Smooth muscle cell (in vitro differentiated cells): ENCODE measurements around the gene TMC5. TPM values are rescaled to one million over a fixed set of nuclear protein-coding genes. Genes with fewer than 3 reads are reported as not detected.
A peak's percentile ranks its signal among the peaks of the same experiment; 100 is the strongest.
"Not testable (repeated sequence)": the region's sequence is repeated elsewhere in the genome, so short reads cannot be mapped to it uniquely, and the experiment has no call there.

ENCODE experiments used
- DNase-seq: peaks from one replicate; lab custom pipeline; 2025; ENCODE audit not compliant: unreplicated experiment; lab: John Stamatoyannopoulos, UW
- H2AFZ ChIP-seq: fragments of 200-600 bp; sonication (generic); 2 replicates; pipeline ENCODE4 v1.6.0; 2016; ENCODE audit warnings: antibody characterized with exemption, low read depth, mild to moderate bottlenecking
- H3F3A ChIP-seq: fragments of 200-600 bp; sonication (generic); 2 replicates; pipeline ENCODE4 v1.6.0; 2017; ENCODE audit warnings: antibody characterized with exemption, low read depth
- H3K27ac ChIP-seq: fragments of 200-600 bp; sonication (generic); 2 replicates; pipeline ENCODE4 v1.5.1; 2016; ENCODE audit warnings: low read depth, mild to moderate bottlenecking
- H3K27me3 ChIP-seq: fragments of 200-600 bp; sonication (generic); 2 replicates; pipeline ENCODE4 v1.6.1; 2016; ENCODE audit warnings: low read depth, mild to moderate bottlenecking
- H3K36me3 ChIP-seq: fragments of 200-600 bp; sonication (generic); 2 replicates; pipeline ENCODE4 v1.5.1; 2016; ENCODE audit warnings: low read depth
- H3K4me1 ChIP-seq: fragments of 200-600 bp; sonication (generic); 2 replicates; pipeline ENCODE4 v1.5.1; 2016; ENCODE audit warnings: low read depth
- H3K4me2 ChIP-seq: fragments of 200-600 bp; sonication (generic); 2 replicates; pipeline ENCODE4 v1.6.0; 2016; ENCODE audit warnings: mild to moderate bottlenecking
- H3K4me3 ChIP-seq: fragments of 200-600 bp; sonication (generic); 2 replicates; pipeline ENCODE4 v1.5.1; 2016; ENCODE audit warnings: mild to moderate bottlenecking
- H3K79me2 ChIP-seq: fragments of 200-600 bp; sonication (generic); 2 replicates; pipeline ENCODE4 v1.6.0; 2016; ENCODE audit warnings: low read depth, mild to moderate bottlenecking
- H3K9ac ChIP-seq: fragments of 200-600 bp; sonication (generic); 2 replicates; pipeline ENCODE4 v1.6.0; 2016; ENCODE audit warnings: low read depth
- H3K9me3 ChIP-seq: fragments of 200-600 bp; sonication (generic); replicated peaks from 2 replicates; pipeline ENCODE4 v1.5.1; 2016; ENCODE audit warnings: low read depth
- H4K20me1 ChIP-seq: fragments of 200-600 bp; sonication (generic); 2 replicates; pipeline ENCODE4 v1.6.0; 2016; ENCODE audit warnings: low read depth
- WGBS: methylation state at CpG from one replicate; pipeline ENCODE4 v1.1.7; 2016; ENCODE audit warnings: low lambda C conversion rate; 5-methylcytosine and 5-hydroxymethylcytosine counted together
- polyA plus RNA-seq: library from polyadenylated mRNA; unstranded; fragments of >200 nt; fragmentation: Nextera tagmentation; extraction: Ambion mirVana; gene quantifications from 2 replicates; pipeline ENCODE4 v1.2.1, GENCODE V29; 2016
- total RNA-seq: library from RNA; depleted of rRNA; stranded (reverse); fragments of >200 nt; gene quantifications from 2 replicates; pipeline ENCODE4 v1.2.3, GENCODE V29; 2014
- TF ChIP-seq, protein P1 (sequence below): fragments of 200-600 bp; sonication (generic); IDR thresholded peaks from 2 replicates; pipeline ENCODE4 v1.5.1; 2017; ENCODE audit warnings: borderline replicate concordance, mild to moderate bottlenecking, antibody characterized with exemption; ENCODE audit not compliant: insufficient read depth, poor library complexity, severe bottlenecking

Gene TMC5, protein sequence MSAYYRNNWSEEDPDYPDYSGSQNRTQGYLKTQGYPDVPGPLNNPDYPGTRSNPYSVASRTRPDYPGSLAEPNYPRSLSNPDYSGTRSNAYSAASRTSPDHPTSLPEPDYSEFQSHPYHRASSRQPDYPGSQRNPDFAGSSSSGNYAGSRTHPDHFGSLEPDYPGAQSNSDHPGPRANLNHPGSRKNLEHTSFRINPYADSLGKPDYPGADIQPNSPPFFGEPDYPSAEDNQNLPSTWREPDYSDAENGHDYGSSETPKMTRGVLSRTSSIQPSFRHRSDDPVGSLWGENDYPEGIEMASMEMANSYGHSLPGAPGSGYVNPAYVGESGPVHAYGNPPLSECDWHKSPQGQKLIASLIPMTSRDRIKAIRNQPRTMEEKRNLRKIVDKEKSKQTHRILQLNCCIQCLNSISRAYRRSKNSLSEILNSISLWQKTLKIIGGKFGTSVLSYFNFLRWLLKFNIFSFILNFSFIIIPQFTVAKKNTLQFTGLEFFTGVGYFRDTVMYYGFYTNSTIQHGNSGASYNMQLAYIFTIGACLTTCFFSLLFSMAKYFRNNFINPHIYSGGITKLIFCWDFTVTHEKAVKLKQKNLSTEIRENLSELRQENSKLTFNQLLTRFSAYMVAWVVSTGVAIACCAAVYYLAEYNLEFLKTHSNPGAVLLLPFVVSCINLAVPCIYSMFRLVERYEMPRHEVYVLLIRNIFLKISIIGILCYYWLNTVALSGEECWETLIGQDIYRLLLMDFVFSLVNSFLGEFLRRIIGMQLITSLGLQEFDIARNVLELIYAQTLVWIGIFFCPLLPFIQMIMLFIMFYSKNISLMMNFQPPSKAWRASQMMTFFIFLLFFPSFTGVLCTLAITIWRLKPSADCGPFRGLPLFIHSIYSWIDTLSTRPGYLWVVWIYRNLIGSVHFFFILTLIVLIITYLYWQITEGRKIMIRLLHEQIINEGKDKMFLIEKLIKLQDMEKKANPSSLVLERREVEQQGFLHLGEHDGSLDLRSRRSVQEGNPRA
- 0.18 TPM in 1 of 2 replicates, not detected in the other for total RNA-seq
- not detected in 2 replicates for polyA plus RNA-seq

DNA sequence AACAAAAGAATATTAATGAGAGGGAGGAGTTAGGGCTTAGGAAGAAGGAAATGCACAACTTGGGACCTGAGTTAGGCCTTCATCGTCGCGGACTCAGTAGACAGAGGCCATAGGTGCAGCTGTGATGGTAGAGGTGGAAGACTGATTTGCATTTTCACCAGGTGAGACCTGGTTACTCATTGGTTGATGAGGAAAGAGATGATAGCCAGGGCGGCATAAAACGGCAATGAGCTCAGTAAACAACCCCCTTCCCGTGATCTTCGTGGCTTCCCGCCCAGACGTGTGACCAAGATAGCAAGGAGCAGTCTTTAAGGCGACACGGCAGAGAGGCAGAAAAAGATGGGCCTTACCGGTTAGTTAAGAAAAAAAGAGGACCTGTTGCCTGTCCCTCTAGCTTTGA is at the start of gene TMC5:
TSS of gene TMC5 (plus strand) at position 244 of the 400 bp plus-strand sequence. CDS start 22,156 bp downstream, outside the sequence.
- WGBS, result 84% methylated on average over 12 of the region's 12 CpGs
- Histone ChIP-seq H4K20me1 (no peaks in the 10 kb centered on the region), H2AFZ (no peak within 1 kb of the TSS), H3K27ac (no peak within 1 kb of the TSS), H3K4me3 (no peak within 1 kb of the TSS), H3K36me3 (no peaks in the 10 kb centered on the region), H3K4me1 (no peaks in the 10 kb centered on the region), H3F3A (no peaks in the 10 kb centered on the region), H3K27me3 (peaks cover 7% of the 10 kb centered on the region), H3K9me3 (no peaks in the 10 kb centered on the region), H3K79me2 (no peaks in the 10 kb centered on the region), H3K4me2 (no peak within 1 kb of the TSS), H3K9ac (no peak within 1 kb of the TSS)
- no peak for DNase-seq
- TF ChIP-seq, protein P1, sequence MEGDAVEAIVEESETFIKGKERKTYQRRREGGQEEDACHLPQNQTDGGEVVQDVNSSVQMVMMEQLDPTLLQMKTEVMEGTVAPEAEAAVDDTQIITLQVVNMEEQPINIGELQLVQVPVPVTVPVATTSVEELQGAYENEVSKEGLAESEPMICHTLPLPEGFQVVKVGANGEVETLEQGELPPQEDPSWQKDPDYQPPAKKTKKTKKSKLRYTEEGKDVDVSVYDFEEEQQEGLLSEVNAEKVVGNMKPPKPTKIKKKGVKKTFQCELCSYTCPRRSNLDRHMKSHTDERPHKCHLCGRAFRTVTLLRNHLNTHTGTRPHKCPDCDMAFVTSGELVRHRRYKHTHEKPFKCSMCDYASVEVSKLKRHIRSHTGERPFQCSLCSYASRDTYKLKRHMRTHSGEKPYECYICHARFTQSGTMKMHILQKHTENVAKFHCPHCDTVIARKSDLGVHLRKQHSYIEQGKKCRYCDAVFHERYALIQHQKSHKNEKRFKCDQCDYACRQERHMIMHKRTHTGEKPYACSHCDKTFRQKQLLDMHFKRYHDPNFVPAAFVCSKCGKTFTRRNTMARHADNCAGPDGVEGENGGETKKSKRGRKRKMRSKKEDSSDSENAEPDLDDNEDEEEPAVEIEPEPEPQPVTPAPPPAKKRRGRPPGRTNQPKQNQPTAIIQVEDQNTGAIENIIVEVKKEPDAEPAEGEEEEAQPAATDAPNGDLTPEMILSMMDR, result no peak

DNA sequence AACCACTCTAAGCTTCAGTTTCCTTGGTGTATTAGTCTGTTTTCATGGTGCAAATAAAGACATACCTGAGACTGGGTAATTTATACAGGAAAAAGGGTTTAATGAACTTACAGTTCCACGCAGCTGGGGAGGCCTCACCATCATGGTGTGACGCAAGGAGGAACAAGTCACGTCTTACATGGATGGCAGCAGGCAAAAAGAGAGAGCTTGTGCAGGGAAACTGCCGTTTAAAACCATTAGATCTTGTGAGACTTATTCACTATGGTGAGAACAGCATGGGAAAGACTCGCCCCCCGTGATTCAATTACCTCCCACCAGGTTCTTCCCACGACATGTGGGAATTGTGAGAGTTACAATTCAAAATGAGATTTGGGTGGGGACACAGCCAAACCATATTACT is 45.1 kb upstream of the TMC5 start:
- not testable (repeated sequence) for H4K20me1 ChIP-seq, H3K4me3 ChIP-seq, H3F3A ChIP-seq, H3K4me1 ChIP-seq, H3K4me2 ChIP-seq, H3K36me3 ChIP-seq, H3K79me2 ChIP-seq, DNase-seq, H3K27me3 ChIP-seq, H2AFZ ChIP-seq, H3K9me3 ChIP-seq, H3K27ac ChIP-seq, H3K9ac ChIP-seq
- 91% methylated on average over 7 of the region's 7 CpGs for WGBS

DNA sequence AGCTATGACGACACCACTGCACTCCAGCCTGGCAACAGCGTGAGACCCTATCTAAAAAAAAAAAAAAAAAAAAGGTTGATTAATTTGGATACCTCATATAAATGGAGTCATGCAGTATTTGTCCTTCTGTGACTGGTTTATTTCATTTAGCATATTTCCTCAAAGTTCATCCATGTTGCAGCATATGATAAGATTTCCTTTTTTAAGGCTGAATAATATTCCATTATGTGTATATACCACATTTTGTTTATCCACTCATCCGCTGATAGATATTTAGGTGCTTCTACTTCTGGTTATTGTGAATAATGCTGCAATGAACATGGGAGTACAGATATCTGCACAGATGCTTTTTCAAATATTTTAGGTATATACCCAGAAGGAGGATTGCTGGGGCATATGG is 43.3 kb upstream of the TMC5 start:
- no peak overlapping the region for H2AFZ ChIP-seq
- H3K9ac ChIP-seq, result no peak overlapping the region
- H3K27me3 ChIP-seq, result no peaks in the 10 kb centered on the region
- no peaks in the 10 kb centered on the region for H3F3A ChIP-seq
- H3K9me3 ChIP-seq, result no peaks in the 10 kb centered on the region
- H3K27ac ChIP-seq, result no peak overlapping the region
- no peak overlapping the region for H3K4me3 ChIP-seq
- H3K4me1 ChIP-seq, result no peaks in the 10 kb centered on the region
- DNase-seq, result no peak
- WGBS, result 90% methylated on average over 3 of the region's 3 CpGs
- no peak overlapping the region for H3K4me2 ChIP-seq
- TF ChIP-seq, protein P1, result no peak
- no peaks in the 10 kb centered on the region for H3K79me2 ChIP-seq
- no peaks in the 10 kb centered on the region for H3K36me3 ChIP-seq
- no peaks in the 10 kb centered on the region for H4K20me1 ChIP-seq

DNA sequence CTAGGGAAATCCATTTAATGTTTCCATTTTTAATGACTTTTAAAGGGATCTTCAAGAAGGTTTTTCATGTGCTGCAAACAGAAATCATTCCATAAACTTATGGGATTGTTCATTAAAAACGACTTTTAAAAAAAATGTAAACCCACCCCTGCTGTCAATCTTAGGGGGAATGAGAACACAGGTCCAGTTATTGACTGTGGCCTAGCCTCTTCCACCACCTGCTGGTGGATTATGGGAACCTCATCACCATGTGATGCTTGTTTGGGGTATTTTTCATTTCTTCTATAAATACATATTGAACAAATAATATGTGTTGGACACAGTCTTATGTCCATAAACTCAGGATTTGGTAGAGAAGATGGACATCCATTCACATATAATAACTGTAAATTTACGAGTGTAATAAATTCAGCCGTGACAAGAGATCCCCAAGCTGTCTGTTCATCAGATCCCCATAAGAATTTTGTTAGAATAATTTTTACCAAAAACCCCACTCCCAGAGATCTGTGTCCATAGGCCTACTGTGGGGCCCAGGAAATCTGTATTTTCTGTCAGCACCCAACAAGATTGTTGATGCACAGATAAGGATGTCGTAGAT is 42.0 kb upstream of the TMC5 start:
- no peak overlapping the region for H3K4me2 ChIP-seq
- no peak for DNase-seq
- H3K9me3 ChIP-seq, result no peaks in the 10 kb centered on the region
- H3K4me1 ChIP-seq, result no peaks in the 10 kb centered on the region
- H3K27ac ChIP-seq, result no peak overlapping the region
- TF ChIP-seq, protein P1, result peak; percentile 93
- no peak overlapping the region for H2AFZ ChIP-seq
- H3K36me3 ChIP-seq, result no peaks in the 10 kb centered on the region
- H3K4me3 ChIP-seq, result no peak overlapping the region
- no peaks in the 10 kb centered on the region for H3F3A ChIP-seq
- H3K27me3 ChIP-seq, result no peaks in the 10 kb centered on the region
- WGBS, result 41% methylated on average over 4 of the region's 4 CpGs
- no peaks in the 10 kb centered on the region for H3K79me2 ChIP-seq
- H3K9ac ChIP-seq, result no peak overlapping the region
- no peaks in the 10 kb centered on the region for H4K20me1 ChIP-seq
